ENCODE measurements around the gene ACE. TPM values are rescaled to one million over a fixed set of nuclear protein-coding genes. Genes with fewer than 3 reads are reported as not detected.

ACE gene
- total RNA-seq, 4 donors from 2014 or later = 3.1 to 5.8 (median 4.2) TPM

- no peak for TF ChIP-seq CTCF (IDR thresholded peaks at IDR 0.05)
- no peak for TF ChIP-seq POLR2A (IDR thresholded peaks at IDR 0.05)
- no peak for DNase-seq
- 74 to 89% methylated on average over 5 to 8 of the region's 12 CpGs for WGBS, 2 donors
- H3K36me3 ChIP-seq = no peaks in the 10 kb centered on the region
- intact Hi-C loops (cut with DNase I) = no loop called here
- H3K4me1 ChIP-seq = peaks cover 0 to 4% (median 0%) of the 10 kb centered on the region in 3 donors
- H3K27me3 ChIP-seq = peaks cover 0 to 18% (median 0%) of the 10 kb centered on the region in 4 donors
- H3K27ac ChIP-seq = no peak overlapping the region
- no peak overlapping the region for H3K4me3 ChIP-seq
- H3K9me3 ChIP-seq = no peaks in the 10 kb centered on the region
These were observed 9.6 kb downstream of the ACE start for GRCh38 chr17:63486317-63487013.

- intact Hi-C loops (cut with DNase I) = no loop called here
- Histone ChIP-seq H3K27ac (no peak overlapping the region), H3K9me3 (no peaks in the 10 kb centered on the region), H3K4me1 (no peaks in the 10 kb centered on the region), H3K27me3 (peaks cover 0 to 19% (median 0%) of the 10 kb centered on the region in 4 donors), H3K4me3 (no peak overlapping the region), H3K36me3 (no peaks in the 10 kb centered on the region)
- no peak for DNase-seq
- no peak for TF ChIP-seq CTCF (IDR thresholded peaks at IDR 0.05)
- no peak for TF ChIP-seq POLR2A (IDR thresholded peaks at IDR 0.05)
- 68 to 83% methylated on average over 4 of the region's 11 CpGs for WGBS, 2 donors
These were observed 10.1 kb downstream of the ACE start for GRCh38 chr17:63487014-63487339.

GRCh38 chr17:63488851-63489250 lies 12.0 kb downstream of the ACE start:
- intact Hi-C loops (cut with DNase I) = no loop called here
- H3K27ac ChIP-seq = no peak overlapping the region
- 69 to 80% methylated on average over 3 to 4 of the region's 10 CpGs for WGBS, 2 donors
- no peak for DNase-seq
- peaks cover 0 to 19% (median 0%) of the 10 kb centered on the region in 4 donors for H3K27me3 ChIP-seq
- H3K36me3 ChIP-seq = no peaks in the 10 kb centered on the region
- no peaks in the 10 kb centered on the region for H3K4me1 ChIP-seq
- no peak for TF ChIP-seq CTCF (IDR thresholded peaks at IDR 0.05)
- no peak for TF ChIP-seq POLR2A (IDR thresholded peaks at IDR 0.05)
- H3K4me3 ChIP-seq = no peak overlapping the region
- no peaks in the 10 kb centered on the region for H3K9me3 ChIP-seq

- Histone ChIP-seq H3K4me1 (no peaks in the 10 kb centered on the region), H3K36me3 (no peaks in the 10 kb centered on the region), H3K27me3 (peaks cover 0 to 19% (median 0%) of the 10 kb centered on the region in 4 donors), H3K9me3 (no peaks in the 10 kb centered on the region), H3K27ac (no peak overlapping the region), H3K4me3 (no peak overlapping the region)
- no peak for DNase-seq
- TF ChIP-seq CTCF (IDR thresholded peaks at IDR 0.05) = no peak
- TF ChIP-seq POLR2A (IDR thresholded peaks at IDR 0.05) = no peak
- WGBS, 2 donors = 67 to 75% methylated on average over 4 to 6 of the region's 6 CpGs
- intact Hi-C loops (cut with DNase I) = no loop called here
These were observed 12.4 kb downstream of the ACE start for GRCh38 chr17:63489291-63489690.

- intact Hi-C loops (cut with DNase I) = no loop called here
- no peak overlapping the region for H3K4me3 ChIP-seq
- H3K9me3 ChIP-seq = no peaks in the 10 kb centered on the region
- H3K27ac ChIP-seq = no peak overlapping the region
- TF ChIP-seq POLR2A (IDR thresholded peaks at IDR 0.05) (no peak), CTCF (IDR thresholded peaks at IDR 0.05) (no peak)
- H3K4me1 ChIP-seq = no peaks in the 10 kb centered on the region
- H3K36me3 ChIP-seq = no peaks in the 10 kb centered on the region
- peaks cover 0 to 19% (median 0%) of the 10 kb centered on the region in 4 donors for H3K27me3 ChIP-seq
- 33 to 40% methylated on average over 4 to 7 of the region's 10 CpGs for WGBS, 2 donors
- DNase-seq = no peak
These were observed 13.5 kb downstream of the ACE start for GRCh38 chr17:63490329-63490728.

Data from esophagus squamous epithelium (tissue), 5 donors.